GM19452 (cell line): ENCODE results near the gene GNAS.

Source experiments
- ATAC-seq: cut with Tn5 transposase; IDR thresholded peaks from one replicate; pipeline ENCODE4 v1.9.1; 2021; ENCODE audit not compliant: unreplicated experiment

The GNAS gene

DNA sequence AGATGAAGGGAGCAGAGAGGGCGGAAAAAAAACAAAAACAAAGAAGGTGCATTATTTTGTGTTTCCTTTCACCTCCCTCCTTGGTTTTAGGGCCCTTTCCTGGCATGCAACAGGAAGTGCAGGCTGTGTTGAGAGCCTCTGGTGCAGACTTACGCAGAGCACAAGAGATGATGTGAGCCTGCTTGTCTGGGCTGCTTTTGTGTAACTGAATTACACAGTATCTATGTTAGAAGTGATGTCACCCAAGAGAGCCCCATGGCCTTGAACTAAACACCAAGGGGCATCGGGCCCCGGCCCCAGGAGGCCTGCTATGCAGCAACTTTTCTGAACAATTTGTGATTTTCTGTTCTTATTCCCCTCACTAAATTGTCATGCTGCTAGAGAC lies 25.5 kb downstream of the GNAS start:
- ATAC-seq: no peak

DNA sequence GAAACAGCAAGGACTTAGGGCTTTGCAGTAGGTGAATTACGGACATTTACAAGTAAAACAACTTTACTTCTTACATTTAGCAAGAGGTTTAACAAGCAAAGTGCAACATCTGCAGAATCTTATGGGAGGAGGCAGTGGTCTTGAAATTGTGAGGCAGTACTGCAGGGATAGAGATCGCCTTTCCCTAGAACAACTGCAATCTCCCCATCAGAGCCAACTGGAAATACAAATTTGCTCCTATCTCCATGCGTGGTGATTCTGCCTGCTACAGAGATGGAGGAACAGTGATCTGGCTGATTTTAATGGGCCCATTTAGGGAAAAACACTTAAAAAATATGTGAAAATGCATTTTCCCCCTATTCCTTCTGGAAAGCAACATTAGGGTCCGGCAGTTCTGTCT lies 25.9 kb downstream of the GNAS start:
- ATAC-seq: no peak

DNA sequence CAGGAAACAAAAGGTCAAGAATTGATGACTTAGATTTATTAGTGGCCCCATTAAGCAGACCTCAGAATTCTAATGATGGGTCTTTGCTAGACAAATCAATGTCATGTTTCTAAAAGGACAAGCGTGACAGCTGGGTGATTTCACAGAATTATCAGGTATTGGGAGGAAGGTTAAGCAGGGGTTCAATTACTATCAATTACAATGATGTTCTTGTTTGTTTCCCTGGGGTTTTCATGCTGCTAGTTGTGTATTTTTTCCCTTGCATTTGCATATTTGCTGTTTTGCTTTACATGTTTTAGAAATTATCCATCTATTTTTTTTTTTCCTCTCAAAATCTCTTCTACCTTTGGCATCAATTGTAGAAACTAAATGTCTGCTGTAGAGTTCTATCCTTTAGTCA lies 27.9 kb downstream of the GNAS start:
- no peak for ATAC-seq

DNA sequence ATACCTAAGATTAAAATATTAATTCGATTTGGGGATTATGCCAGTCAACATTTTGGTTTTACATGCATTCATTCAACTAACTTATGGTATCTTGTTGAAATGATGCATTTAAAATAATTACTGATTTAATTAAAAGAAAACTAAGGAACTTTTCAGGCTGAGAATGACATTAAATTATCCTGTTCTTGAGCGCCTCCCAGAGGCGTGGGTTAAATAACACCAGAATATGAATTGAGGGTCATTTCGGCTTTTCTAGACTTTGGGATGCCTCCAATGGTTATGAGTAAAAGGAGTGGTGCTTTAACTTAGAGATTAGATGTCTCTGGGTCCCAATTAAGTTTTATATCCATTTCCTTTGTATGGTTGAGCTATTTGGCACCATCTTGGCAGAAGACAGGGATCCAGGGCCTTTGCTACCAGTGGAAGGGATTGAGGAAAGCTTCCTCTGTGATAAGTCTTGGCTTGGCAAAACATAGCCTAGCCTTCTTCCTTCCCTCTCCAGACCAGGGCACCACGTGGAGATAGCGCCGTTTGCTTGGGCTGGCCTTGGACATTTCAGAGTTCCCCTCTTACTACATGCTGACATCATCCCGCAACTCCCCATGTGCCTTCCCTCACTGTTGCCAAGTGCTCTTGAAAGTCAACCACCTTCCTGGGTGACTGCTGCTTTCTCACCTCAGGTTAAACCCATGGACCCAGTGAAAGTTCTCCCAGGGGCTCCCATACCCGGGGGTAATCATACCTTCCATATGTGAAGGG lies 28.7 kb downstream of the GNAS start:
- ATAC-seq: no peak

- ATAC-seq: no peak
Measured at GRCh38 chr20:58882704-58883089, 30.2 kb downstream of the GNAS start.

DNA sequence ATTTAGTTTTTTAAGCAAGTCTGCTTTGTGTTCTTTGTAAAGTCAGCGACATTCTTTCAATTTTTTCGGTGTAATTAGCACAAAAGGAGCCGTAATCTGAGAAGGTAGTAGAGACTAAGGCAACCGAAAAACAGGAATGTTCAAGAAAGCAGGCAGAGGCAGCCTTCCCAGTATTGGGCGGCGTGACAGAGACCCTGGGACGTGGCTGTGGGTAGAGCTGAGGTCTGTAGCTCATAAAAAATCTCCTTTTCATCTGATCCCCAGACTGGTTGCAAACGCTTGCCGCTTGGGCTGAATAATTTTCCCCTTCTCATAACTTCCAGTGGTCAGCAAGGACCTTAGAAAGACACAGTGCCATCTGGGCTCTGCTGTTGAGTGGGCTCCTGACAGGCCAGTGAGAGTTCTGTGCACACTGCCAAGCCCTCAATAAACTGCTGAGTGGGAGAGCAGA lies 30.8 kb downstream of the GNAS start:
- ATAC-seq: no peak

DNA sequence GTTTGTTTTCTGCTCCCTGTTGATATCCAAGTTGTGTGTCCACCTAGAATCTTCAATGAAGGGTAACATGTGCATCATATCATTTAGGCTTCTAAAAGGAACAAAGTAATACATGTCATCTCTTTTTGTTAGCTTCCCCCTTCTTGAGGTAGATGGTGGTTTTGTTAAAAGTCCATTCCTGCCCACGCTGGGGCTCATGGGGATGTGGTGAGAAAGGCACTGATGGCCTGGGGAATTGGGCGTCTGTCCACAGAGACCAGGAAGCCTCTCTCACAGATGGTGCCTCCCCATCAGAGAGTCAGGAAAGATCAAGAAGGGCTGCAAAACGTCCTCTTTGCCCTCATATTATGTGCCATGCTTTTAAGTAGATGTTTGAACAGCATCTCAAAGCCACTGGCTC lies 32.5 kb downstream of the GNAS start:
- no peak for ATAC-seq

GRCh38 chr20:58886546-58886945 lies 34.0 kb downstream of the GNAS start:
- no peak for ATAC-seq

DNA sequence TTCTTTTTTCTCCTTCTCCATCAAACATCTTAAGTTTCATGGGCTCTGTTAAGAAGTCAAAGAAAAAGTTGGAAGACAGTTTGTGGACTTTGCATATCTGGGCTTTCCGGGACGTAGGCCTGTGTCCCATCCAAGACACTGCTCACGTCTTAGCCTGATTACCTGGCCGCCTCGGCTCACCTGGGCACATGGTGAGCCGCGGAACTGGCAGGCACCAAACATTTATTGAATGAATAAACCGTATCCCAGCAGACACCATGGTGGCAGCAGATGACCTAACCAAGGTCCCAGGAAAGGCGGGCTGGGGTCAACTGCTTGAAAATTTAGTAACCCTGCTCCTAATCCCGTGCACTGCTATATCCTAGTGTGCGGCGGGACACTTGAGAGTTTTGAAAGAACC lies 35.6 kb downstream of the GNAS start:
- no peak for ATAC-seq

GRCh38 chr20:58888521-58889333 lies 36.2 kb downstream of the GNAS start:
- peak; percentile 37 for ATAC-seq

DNA sequence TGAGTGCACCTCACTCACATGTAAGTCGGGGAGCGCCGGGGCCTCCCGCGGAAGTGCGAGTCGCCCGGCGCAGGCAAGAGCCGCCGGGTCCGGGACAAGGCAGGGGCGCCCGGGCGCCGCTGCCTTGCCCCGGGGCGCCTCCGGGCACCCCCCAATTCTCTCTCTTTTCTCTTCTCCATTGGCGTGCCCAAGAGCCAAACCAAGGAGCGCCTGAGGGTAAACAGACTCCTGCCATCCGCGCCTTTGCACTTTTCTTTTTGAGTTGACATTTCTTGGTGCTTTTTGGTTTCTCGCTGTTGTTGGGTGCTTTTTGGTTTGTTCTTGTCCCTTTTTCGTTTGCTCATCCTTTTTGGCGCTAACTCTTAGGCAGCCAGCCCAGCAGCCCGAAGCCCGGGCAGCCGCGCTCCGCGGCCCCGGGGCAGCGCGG lies 36.8 kb downstream of the GNAS start:
- ATAC-seq: no peak

- peak; percentile 2 for ATAC-seq
Measured at GRCh38 chr20:58889798-58890517, 37.4 kb downstream of the GNAS start.

DNA sequence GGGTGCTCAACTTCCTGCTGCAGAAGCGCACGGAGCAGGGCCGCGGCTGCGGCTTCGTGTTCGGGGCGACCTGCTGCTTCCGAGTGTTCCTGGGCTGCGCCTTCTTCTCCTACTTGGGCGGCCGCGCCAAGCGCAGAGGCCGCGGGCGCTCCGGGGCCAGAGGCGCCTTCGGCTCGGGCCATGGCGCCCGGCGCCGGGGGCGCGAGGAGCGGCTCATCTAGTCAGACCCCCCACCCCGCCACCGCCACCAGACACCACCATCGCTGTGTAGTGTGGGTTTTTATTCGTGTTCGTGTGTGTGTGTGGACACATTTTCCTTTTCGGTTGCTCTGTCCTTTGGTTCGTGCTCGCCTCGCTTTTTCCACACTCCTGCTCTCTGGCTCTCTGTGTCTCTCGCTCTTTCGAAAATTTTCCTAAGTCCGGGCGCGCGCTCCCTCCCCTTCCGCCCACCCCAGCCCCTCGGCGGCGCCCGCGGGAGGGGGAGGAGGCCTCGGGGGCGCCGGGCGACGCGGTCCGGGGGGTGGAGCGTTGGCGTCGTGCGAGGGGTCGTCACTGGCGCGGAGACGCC lies 38.1 kb downstream of the GNAS start:
- ATAC-seq: peak; percentile 20

- ATAC-seq: peak; percentile 29
Measured at GRCh38 chr20:58891086-58891717, 38.7 kb downstream of the GNAS start.

DNA sequence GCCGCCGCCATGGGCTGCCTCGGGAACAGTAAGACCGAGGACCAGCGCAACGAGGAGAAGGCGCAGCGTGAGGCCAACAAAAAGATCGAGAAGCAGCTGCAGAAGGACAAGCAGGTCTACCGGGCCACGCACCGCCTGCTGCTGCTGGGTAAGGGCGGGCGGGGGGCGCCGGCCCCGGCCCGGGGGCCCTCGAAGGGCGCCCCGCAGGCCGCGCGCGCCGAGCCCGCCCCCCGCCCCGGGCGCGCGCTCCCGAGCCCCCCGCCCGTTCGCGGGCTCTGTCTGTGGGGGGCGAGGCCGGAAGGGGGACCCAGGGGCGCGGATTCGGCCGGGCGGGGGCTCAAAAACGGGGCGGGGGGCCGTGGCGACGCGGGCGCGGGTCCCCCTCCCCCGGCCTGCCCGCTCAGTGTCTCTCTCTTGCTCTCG lies 39.2 kb downstream of the GNAS start:
- ATAC-seq: no peak

DNA sequence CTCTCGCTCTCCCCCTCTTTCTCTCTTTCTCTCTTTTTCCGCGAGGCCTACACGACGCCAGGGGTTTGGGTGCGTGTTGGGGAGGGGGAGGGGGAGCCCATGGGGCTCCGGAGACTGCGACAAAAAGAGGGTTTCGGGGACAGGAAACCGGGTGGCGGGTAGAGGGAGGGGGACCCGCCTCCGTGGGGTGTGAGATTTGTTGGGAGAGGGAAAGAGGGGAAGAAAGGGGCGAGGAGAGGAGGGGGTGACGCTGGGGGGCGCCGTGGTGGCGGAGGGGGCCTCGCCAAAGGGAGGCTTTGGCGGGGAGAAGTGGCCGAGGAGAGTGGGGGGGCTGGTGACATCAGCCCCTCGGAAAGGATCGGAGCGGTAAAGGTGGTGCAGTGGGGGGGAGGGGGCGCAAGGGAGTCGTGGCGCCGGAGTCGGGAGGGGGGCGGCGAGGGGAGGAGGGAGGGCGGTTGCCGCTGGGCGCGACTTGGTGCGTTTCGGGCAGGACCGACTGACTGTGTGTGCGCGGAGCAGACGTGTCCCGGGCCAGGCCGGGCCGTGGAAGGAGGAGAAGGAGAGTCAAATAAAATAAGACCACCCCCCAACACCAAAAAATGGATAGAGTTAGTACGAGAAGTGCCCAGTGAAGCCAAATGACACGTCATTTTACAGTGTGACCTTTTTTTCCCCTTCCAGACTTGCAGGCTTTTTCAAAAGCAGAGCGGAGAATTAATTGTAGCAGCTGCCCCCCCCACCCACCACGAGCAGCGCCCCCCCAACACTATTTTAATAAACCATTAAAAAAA lies 39.8 kb downstream of the GNAS start:
- no peak for ATAC-seq

GRCh38 chr20:58892932-58893224 lies 40.4 kb downstream of the GNAS start:
- no peak for ATAC-seq

- ATAC-seq: no peak
Measured at GRCh38 chr20:58893355-58894120, 41.0 kb downstream of the GNAS start.

DNA sequence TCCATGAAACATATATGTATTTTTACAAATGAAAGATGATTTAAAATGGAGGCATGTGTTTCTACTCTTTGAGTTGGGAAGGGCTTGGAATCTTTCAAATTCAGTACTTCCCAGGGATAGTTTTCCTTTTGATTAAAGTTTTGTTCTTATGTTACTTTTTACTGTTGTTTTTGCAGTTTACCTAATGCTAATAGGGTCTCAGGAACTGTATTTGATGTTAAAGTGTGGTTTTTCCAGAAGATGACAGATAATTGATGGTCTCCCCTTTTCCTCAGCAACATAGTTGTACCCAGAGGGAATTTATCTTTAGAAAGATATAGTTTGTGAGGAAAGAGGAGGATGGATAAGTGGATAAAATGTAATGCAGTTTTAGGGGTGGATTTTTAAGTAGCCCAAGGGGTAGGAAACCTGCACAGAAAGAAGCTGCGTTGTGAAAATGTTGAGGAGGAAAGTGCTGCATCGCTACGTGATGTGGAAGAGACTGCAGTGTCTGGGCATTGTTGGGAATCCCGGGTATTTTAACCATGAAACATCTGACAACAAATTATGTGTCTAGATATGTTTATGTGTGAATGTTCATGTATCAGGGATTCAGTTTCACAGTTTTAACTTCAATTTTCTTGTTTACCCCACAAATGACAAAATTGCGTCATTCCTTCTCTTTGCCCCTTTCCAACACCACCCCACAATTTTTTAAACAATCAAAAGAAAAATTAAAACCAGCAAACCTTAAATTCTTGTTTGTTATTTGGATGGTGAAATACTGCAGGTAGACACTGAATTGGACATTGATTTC lies 42.3 kb downstream of the GNAS start:
- no peak for ATAC-seq
